ENCODE data around the gene KDM7A.

KDM7A gene

DNA sequence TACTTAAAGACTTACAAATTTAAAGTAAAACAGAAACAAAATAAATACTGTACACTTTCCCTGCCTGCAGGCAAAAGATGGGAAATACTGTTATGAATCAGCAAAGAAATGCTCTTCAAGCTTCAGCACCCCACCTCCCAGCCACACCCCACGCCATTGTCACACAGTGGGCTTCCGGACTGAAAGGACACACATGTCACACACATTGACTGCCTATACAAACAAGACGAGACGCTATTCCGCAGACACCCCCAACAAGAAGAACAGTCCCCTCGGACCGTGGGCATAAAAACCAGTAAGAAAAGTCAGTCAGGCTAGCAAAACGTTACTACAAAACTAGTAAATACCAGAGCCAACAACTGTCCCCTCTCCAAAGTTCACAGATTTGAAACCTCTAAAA, 91.8 kb downstream of the KDM7A start:
- DNase-seq = no peak

GRCh38 chr7:140084142-140084655, 92.6 kb downstream of the KDM7A start:
- no peak for DNase-seq

DNA sequence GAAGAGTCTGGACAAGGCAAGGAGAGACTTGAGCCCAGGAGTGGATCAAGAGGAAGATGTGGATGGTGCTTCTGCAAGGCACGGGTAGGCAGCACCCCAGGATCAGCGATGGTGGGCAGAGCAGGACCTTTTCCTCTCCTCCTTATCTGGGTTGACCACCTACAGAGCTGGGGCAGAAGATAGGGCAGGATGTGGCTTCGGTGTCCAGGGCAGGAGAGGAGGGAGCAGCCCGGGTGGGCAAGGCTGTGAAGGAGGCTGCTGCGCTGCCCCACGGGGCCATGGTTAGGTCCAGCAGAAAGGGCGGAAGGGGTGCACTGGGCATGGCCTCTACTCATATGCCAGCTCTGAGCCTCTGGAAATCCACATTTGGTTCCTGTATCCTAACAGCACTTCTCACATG, 94.0 kb downstream of the KDM7A start:
- DNase-seq = no peak

GRCh38 chr7:140081774-140082425, 94.9 kb downstream of the KDM7A start:
- DNase-seq = no peak

DNA sequence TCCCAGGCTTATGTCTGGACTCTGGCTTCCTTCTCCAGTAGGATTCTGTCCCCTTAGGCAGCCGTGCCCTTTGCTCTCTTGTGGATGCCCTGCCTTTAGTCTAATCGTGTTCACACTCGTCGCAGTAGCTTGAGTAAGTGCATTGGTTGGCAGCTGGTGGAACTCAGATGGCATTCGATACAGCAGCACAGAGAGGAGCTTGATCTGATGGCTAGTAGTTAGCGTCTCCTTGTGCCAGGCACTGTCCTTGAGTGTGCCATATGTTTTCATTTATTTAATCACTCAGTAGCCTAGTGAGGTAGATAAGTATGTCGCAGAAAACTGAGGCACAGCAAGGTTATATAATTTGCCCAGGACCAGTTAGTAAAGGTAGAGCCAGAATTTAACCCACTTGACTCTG, 95.9 kb downstream of the KDM7A start:
- DNase-seq = no peak

DNA sequence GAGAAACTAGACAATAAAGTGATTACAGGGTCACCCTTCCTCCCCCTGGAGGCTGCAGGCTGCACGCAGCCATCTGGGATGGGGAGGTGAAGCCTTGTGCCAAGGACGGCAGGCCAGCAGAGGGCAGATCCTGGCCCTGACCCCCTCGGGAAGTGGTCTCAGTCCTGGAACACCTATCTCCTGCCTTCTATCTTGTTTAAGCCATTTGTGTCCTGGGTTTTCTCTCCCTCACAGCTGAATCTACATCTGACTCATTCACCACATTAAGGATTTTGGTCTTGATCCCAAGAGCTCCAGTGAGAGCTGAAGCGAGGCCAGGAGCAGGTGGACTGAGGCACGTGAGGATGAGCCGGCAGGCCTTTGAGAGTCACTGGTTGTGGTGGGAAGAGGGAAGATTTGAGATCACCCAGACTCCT, 97.7 kb downstream of the KDM7A start:
- DNase-seq = no peak

GRCh38 chr7:140078392-140078791, 98.4 kb downstream of the KDM7A start:
- DNase-seq = no peak

GRCh38 chr7:140074780-140075179, 102.0 kb downstream of the KDM7A start:
- DNase-seq = no peak

DNA sequence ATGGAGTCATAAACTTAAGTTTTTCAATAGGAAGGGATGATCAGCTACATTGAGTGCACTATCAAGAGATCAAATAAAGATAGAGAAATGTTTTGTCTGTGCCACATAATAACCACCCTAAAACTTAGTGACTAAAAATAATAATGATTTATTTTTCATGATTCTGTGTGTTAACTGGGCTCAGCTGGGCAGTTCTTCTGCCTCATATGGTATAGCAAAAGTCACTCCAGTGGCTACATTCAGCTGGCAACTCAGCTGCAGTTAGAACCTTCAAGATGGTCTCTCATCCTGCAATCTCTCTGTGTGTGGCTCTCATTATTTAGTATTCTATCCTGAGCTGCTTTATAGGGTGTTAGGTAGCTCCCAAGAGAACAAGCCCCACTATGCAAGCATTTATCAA, 106.2 kb downstream of the KDM7A start:
- no peak for DNase-seq

- DNase-seq = no peak
Measured at GRCh38 chr7:140069298-140069949, 107.4 kb downstream of the KDM7A start.

DNA sequence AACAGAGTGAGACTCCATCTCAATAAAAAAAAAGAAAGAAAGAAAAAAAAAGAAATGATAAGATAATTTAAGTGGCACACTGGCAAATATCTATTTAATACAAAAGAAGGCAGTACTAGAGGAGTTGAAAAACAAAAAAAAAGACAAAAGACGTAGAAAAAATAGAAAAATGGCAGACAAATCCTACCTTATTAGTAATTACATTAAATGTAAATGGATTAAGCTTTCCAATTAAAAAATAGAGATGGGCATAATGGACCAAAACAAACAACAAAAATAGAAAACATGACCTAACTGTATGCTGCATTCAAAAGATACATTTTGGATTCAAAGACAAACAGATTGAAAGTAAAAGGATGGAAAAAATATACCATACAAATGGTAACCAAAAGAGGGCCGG, 108.8 kb downstream of the KDM7A start:
- DNase-seq = no peak

GRCh38 chr7:140067052-140067451, 109.7 kb downstream of the KDM7A start:
- no peak for DNase-seq

DNA sequence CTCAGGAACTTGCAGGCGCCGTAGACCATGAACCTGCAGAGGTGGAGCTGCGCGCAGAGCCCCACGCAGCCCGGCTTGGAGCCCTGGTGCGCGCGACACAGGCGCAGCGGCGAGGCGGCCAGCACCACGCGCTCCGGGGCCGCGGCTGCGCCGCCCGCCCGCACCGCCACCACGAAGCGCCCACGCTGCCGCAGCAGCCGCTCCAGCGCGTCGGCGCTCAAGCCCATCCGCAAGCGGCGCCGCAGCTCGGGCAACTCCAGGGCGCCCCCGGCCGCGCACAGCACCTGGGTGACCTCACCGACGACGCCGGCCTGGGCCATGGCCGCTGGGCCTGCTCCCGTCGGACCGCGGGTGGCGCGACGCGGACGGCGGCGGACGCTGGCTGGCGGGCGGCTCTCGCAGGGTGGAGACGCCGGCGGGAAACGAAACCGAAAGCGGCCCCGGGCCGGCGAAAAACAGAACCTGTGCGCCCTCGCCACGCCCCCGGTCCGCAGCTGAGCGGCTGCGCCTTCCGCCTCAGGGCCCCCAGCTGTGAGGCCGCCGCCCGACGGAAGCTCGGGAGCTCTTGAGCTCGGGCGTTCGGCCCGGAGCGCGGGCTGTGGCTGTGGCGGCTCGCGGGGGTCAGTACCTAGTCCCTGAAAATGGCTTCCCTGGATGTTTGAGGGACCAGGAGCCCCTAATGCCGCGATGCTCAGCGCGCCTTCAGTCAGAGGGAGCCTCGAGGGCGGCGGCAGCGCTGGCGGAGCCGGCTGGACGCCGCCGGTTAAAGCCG, 114.1 kb downstream of the KDM7A start, which contains the start of gene PARP12:
Gene PARP12 (minus strand): TSS at position 424 of the 772 bp plus-strand sequence. CDS start 104 bp downstream, at position 320.
- DNase-seq = peak in 40 of 56 donors; percentile 6 to 64 (median 34)

- DNase-seq = no peak
Measured at GRCh38 chr7:140062118-140062527, 114.7 kb downstream of the KDM7A start.

DNA sequence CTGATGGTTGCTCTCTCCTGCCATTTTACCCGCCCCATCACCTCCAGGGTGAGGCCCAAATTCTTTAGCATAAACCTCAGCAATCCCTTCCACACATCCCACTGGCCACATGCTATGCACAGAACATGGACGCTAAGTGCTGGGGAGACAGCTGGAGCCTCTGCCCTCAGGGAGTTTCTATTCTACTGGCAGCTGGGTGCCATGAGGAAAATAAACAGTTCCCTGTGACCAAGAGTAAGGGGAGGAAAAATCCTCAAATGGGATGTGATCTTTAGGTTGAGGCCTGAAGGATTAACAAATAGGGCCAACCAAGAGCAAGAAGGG, 115.2 kb downstream of the KDM7A start:
- DNase-seq = no peak

- peak in 1 of 56 donors; percentile 23 for DNase-seq
Measured at GRCh38 chr7:140060788-140061606, 115.8 kb downstream of the KDM7A start.

DNA sequence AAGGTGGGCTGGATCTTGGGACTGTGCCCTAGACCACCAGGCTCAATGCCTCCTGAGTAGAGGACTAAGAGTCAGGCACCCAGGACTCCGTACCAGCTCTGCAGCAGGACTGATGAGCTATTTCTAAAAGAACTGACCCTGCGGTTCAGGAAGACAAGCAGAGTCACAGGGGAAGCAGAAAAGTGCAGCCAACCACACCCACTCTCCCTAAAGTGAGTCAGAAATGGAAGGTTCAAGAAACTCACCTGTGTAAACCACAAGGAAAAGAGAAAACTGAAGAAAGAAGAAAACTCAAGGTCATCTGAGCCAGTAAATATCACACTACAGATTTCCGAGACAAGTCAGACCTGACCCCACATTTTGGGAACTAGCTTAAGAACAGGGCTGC, 116.5 kb downstream of the KDM7A start:
- DNase-seq = no peak

- peak in 1 of 56 donors; percentile 12 for DNase-seq
Measured at GRCh38 chr7:140059273-140060242, 117.2 kb downstream of the KDM7A start.

DNA sequence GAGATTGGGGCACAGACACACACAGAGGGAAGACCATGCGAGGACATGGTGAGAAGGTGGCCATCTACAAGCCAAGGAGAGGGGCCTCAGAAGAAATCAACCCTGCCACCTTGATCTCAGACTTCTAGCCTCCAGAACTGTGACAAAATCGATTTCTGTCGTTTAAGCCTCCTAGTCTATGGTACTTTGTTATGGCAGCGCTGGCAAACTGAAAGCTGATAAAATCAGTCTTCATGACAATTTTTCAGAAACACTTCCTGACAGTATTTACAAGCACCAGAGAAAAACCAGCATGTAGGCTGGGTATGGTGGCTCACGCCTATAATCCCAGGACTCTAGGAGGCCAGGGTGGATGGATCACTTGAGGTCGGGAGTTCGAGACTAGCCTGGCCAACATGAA, 118.3 kb downstream of the KDM7A start:
- DNase-seq = no peak

DNA sequence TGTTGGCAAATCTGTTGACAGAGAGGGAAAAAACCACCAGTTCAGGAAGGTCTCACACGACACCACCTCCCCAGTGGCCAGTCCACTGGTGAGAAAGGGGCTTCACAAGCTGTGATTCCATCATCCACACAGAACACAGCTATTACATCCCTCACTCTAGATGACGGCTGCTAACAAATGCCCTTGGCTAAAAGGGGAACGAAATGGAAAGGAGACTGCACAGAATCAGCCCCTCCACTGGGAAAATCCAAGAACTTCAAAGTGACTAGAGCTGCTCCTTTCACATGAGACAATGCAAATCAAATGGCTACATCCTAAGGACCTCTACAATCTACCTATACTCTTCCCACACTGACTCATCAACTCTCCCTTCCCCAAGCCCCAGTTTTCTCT, 119.6 kb downstream of the KDM7A start:
- DNase-seq = no peak

Measured in amygdala (tissue), 56 donors.